ENCODE data around the gene ARVCF. TPM values are rescaled to one million over a fixed set of nuclear protein-coding genes. Genes with fewer than 3 reads are reported as not detected.

ARVCF gene
- total RNA-seq, 3 donors from 2014 or later, result 13.0 to 51.2 (median 44.2) TPM

- intact Hi-C loops (cut with DNase I; ENCODE audit: low total_unique reads), result no loop called here
- Histone ChIP-seq H3K9me3 (no peaks in the 10 kb centered on the region), H3K4me1 (peaks cover 4 to 16% of the 10 kb centered on the region in 2 donors), H3K4me3 (no peak overlapping the region), H3K27me3 (no peaks in the 10 kb centered on the region), H3K36me3 (no peaks in the 10 kb centered on the region), H3K27ac (no peak overlapping the region)
- no peak for DNase-seq (ENCODE audit: low spot score in 2 of 2)
- TF ChIP-seq POLR2A (IDR thresholded peaks at IDR 0.05) (no peak), CTCF (IDR thresholded peaks at IDR 0.05) (no peak), POLR2AphosphoS5 (IDR thresholded peaks at IDR 0.05) (no peak)
Observed at GRCh38 chr22:19980766-19981165, 35.9 kb downstream of the ARVCF start.

GRCh38 chr22:19979712-19980493 lies 36.7 kb downstream of the ARVCF start:
- no peaks in the 10 kb centered on the region for H3K36me3 ChIP-seq
- no peak overlapping the region for H3K4me3 ChIP-seq
- no peaks in the 10 kb centered on the region for H3K27me3 ChIP-seq
- H3K9me3 ChIP-seq, result no peaks in the 10 kb centered on the region
- H3K27ac ChIP-seq, result no peak overlapping the region
- DNase-seq (ENCODE audit: low spot score in 2 of 2), result no peak
- intact Hi-C loops (cut with DNase I; ENCODE audit: low total_unique reads), result no loop called here
- TF ChIP-seq POLR2AphosphoS5 (IDR thresholded peaks at IDR 0.05) (no peak), POLR2A (IDR thresholded peaks at IDR 0.05) (no peak), CTCF (IDR thresholded peaks at IDR 0.05) (no peak)
- peaks cover under 1 to 14% of the 10 kb centered on the region in 2 donors for H3K4me1 ChIP-seq

- peaks cover 0 to 12% of the 10 kb centered on the region in 2 donors for H3K4me1 ChIP-seq
- H3K36me3 ChIP-seq, result no peaks in the 10 kb centered on the region
- DNase-seq (ENCODE audit: low spot score in 2 of 2), result no peak
- H3K27me3 ChIP-seq, result no peaks in the 10 kb centered on the region
- no peak overlapping the region for H3K4me3 ChIP-seq
- intact Hi-C loops (cut with DNase I; ENCODE audit: low total_unique reads), result no loop called here
- TF ChIP-seq CTCF (IDR thresholded peaks at IDR 0.05) (no peak), POLR2AphosphoS5 (IDR thresholded peaks at IDR 0.05) (no peak), POLR2A (IDR thresholded peaks at IDR 0.05) (no peak)
- H3K9me3 ChIP-seq, result no peaks in the 10 kb centered on the region
- H3K27ac ChIP-seq, result no peak overlapping the region
Observed at GRCh38 chr22:19978748-19979147, 37.9 kb downstream of the ARVCF start.

- Histone ChIP-seq H3K9me3 (no peaks in the 10 kb centered on the region), H3K4me1 (peaks cover 0 to under 1% of the 10 kb centered on the region in 2 donors), H3K27ac (no peak overlapping the region), H3K4me3 (no peak overlapping the region), H3K27me3 (no peaks in the 10 kb centered on the region), H3K36me3 (no peaks in the 10 kb centered on the region)
- TF ChIP-seq POLR2A (IDR thresholded peaks at IDR 0.05) (no peak), POLR2AphosphoS5 (IDR thresholded peaks at IDR 0.05) (no peak), CTCF (IDR thresholded peaks at IDR 0.05) (no peak)
- no peak for DNase-seq (ENCODE audit: low spot score in 2 of 2)
- intact Hi-C loops (cut with DNase I; ENCODE audit: low total_unique reads), result no loop called here
Observed at GRCh38 chr22:19977296-19978243, 39.1 kb downstream of the ARVCF start.

GRCh38 chr22:19976671-19977070 lies 40.0 kb downstream of the ARVCF start:
- no peak overlapping the region for H3K4me3 ChIP-seq
- intact Hi-C loops (cut with DNase I; ENCODE audit: low total_unique reads), result no loop called here
- H3K27ac ChIP-seq, result no peak overlapping the region
- no peaks in the 10 kb centered on the region for H3K27me3 ChIP-seq
- TF ChIP-seq CTCF (IDR thresholded peaks at IDR 0.05) (no peak), POLR2A (IDR thresholded peaks at IDR 0.05) (no peak)
- H3K9me3 ChIP-seq, result no peaks in the 10 kb centered on the region
- DNase-seq (ENCODE audit: low spot score in 2 of 2), result no peak
- H3K4me1 ChIP-seq, result no peaks in the 10 kb centered on the region
- no peaks in the 10 kb centered on the region for H3K36me3 ChIP-seq
